Right ventricle myocardium inferior (tissue), 1 donor: ENCODE data around the gene UBD. TPM values are rescaled to one million over a fixed set of nuclear protein-coding genes. Genes with fewer than 3 reads are reported as not detected.

Experiments
- ATAC-seq: fragments of 200-7000 bp; cut with Tn5 transposase; one replicate; pipeline ENCODE4 v1.9.1; 2020; ENCODE audit warnings: mild to moderate bottlenecking, moderate library complexity
- DNase-seq: peaks from one replicate; pipeline ENCODE4 v3.0.0; 2021; ENCODE audit errors: missing footprints
- intact Hi-C: fragments of 100-400 bp; cut with DNase I; formaldehyde crosslinking; loops from one replicate; pipeline ENCODE4 v1.11.0; 2022
- total RNA-seq: library from RNA; stranded (reverse); fragmentation: NEBNext Ultra II Directional; extraction: Animal tissue kit (Norgen Biotek cat#: 25700); gene quantifications from one replicate; pipeline ENCODE4 v1.2.1, GENCODE V29; 2021
- donor health status: DM: no; HTN: yes; CAD: no; lungs with severe emphysema.

UBD gene
- total RNA-seq, 1 donor from 2014 or later: not detected

GRCh38 chr6:29527126-29527525, 32.4 kb downstream of the UBD start:
- no peak for DNase-seq
- intact Hi-C loops: no loop called here
- ATAC-seq: no peak

GRCh38 chr6:29525311-29525639, 34.3 kb downstream of the UBD start:
- intact Hi-C loops: no loop called here
- DNase-seq (no peak), ATAC-seq (no peak)

GRCh38 chr6:29524444-29525310, 34.9 kb downstream of the UBD start:
- no peak for DNase-seq
- ATAC-seq: no peak
- intact Hi-C loops: no loop called here

- ATAC-seq (no peak), DNase-seq (no peak)
- intact Hi-C loops: no loop called here
These were observed 35.5 kb downstream of the UBD start for GRCh38 chr6:29524044-29524443.

GRCh38 chr6:29522227-29522626, 37.3 kb downstream of the UBD start:
- DNase-seq (no peak), ATAC-seq (no peak)
- intact Hi-C loops: no loop called here

GRCh38 chr6:29521006-29521680, 38.4 kb downstream of the UBD start:
- ATAC-seq (no peak), DNase-seq (no peak)
- intact Hi-C loops: no loop called here

- no peak for ATAC-seq
- intact Hi-C loops: no loop called here
- DNase-seq: no peak
These were observed 39.3 kb downstream of the UBD start for GRCh38 chr6:29520232-29520631.

- intact Hi-C loops: no loop called here
- no peak for ATAC-seq
- no peak for DNase-seq
These were observed 40.1 kb downstream of the UBD start for GRCh38 chr6:29519291-29520010.

- DNase-seq (no peak), ATAC-seq (no peak)
- intact Hi-C loops: no loop called here
These were observed 41.6 kb downstream of the UBD start for GRCh38 chr6:29517728-29518440.

GRCh38 chr6:29517245-29517644, 42.3 kb downstream of the UBD start:
- DNase-seq: no peak
- intact Hi-C loops: no loop called here
- no peak for ATAC-seq

- DNase-seq (no peak), ATAC-seq (no peak)
- intact Hi-C loops: no loop called here
These were observed 43.4 kb downstream of the UBD start for GRCh38 chr6:29516108-29516507.

- DNase-seq: no peak
- ATAC-seq: no peak
- intact Hi-C loops: no loop called here
These were observed 48.7 kb downstream of the UBD start for GRCh38 chr6:29510746-29511300.

- ATAC-seq (no peak), DNase-seq (no peak)
- intact Hi-C loops: no loop called here
These were observed 49.3 kb downstream of the UBD start for GRCh38 chr6:29510202-29510601.

GRCh38 chr6:29509711-29510110, 49.8 kb downstream of the UBD start:
- ATAC-seq: no peak
- DNase-seq: no peak
- intact Hi-C loops: no loop called here

GRCh38 chr6:29509239-29509638, 50.3 kb downstream of the UBD start:
- DNase-seq: no peak

GRCh38 chr6:29507319-29507718, 52.2 kb downstream of the UBD start:
- intact Hi-C loops: no loop called here
- DNase-seq: no peak
- ATAC-seq: no peak

More at GRCh38 chr6:29509239-29509638, 50.3 kb downstream of the UBD start:
- intact Hi-C loops: no loop called here
- ATAC-seq: no peak

- intact Hi-C loops: no loop called here
- ATAC-seq (no peak), DNase-seq (no peak)
These were observed 53.0 kb downstream of the UBD start for GRCh38 chr6:29506446-29507067.

GRCh38 chr6:29505808-29506207, 53.7 kb downstream of the UBD start:
- DNase-seq (no peak), ATAC-seq (no peak)
- intact Hi-C loops: no loop called here
